GM12878 (cell line): ENCODE data around the gene PPP6R2.

Source experiments
- CTCF ChIP-seq, 3 experiments: IDR thresholded peaks in 2 of 3; conservative IDR thresholded peaks in 1 of 3; 2 replicates each; pipeline ENCODE4 v1.5.1; 2011; ENCODE audit warnings: low read depth in 3 of 3, low read length in 3 of 3, mild to moderate bottlenecking in 3 of 3, control low read depth in 2 of 3, moderate library complexity in 2 of 3, inconsistent platforms in 1 of 3, mixed read lengths in 1 of 3; ENCODE audit not compliant: control insufficient read depth in 2 of 3, insufficient read depth in 1 of 3; ENCODE audit errors: extremely low read depth in 1 of 3
- EZH2 ChIP-seq: IDR thresholded peaks from 2 replicates; pipeline ENCODE4 v1.6.1; 2012; ENCODE audit warnings: low read depth, mild to moderate bottlenecking, control low read depth, inconsistent platforms, low read length, borderline replicate concordance; ENCODE audit not compliant: control insufficient read depth
- FOXM1 ChIP-seq: IDR thresholded peaks from 2 replicates; pipeline ENCODE4 v1.6.1; 2012; ENCODE audit warnings: low read depth, mild to moderate bottlenecking, inconsistent platforms, low read length, moderate library complexity
- POLR2A ChIP-seq: IDR thresholded peaks from 2 replicates; pipeline ENCODE4 v1.6.1; 2011; ENCODE audit warnings: low read depth, mild to moderate bottlenecking, low read length
- TCF12 ChIP-seq: IDR thresholded peaks from 2 replicates; pipeline ENCODE4 v1.6.1; 2011; ENCODE audit warnings: low read depth, mild to moderate bottlenecking, low read length
- ZBTB11 ChIP-seq: fragments of 450-650 bp; formaldehyde crosslinking; IDR thresholded peaks from 2 replicates; pipeline ENCODE4 v1.5.0; 2022; ENCODE audit warnings: mild to moderate bottlenecking, missing genetic modification characterization
- ZNF384 ChIP-seq: IDR thresholded peaks from 2 replicates; pipeline ENCODE4 v1.6.1; 2012; ENCODE audit warnings: low read depth, mild to moderate bottlenecking, low read length, improper control_type of control experiment, borderline replicate concordance
- TF ChIP-seq, protein P1 (sequence below): fragments of 450-650 bp; IDR thresholded peaks from 2 replicates; pipeline ENCODE4 v1.6.1; 2016; ENCODE audit warnings: mild to moderate bottlenecking

- TF ChIP-seq ZBTB11 (CRISPR knock-in tag) (no peak), CTCF (IDR thresholded peaks at IDR 0.05 in 2 of 3, conservative IDR thresholded peaks at IDR 0.05 in 1 of 3; ENCODE audit: control insufficient read depth in 2 of 3, extremely low read depth in 1 of 3, insufficient read depth in 1 of 3, low read depth in 3 of 3, low read length in 3 of 3) (no peak), TCF12 (no peak), ZNF384 (no peak), POLR2A (no peak), EZH2 (no peak), FOXM1 (no peak)
- TF ChIP-seq, protein P1, sequence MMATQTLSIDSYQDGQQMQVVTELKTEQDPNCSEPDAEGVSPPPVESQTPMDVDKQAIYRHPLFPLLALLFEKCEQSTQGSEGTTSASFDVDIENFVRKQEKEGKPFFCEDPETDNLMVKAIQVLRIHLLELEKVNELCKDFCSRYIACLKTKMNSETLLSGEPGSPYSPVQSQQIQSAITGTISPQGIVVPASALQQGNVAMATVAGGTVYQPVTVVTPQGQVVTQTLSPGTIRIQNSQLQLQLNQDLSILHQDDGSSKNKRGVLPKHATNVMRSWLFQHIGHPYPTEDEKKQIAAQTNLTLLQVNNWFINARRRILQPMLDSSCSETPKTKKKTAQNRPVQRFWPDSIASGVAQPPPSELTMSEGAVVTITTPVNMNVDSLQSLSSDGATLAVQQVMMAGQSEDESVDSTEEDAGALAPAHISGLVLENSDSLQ: no peak
These were observed 58.8 kb downstream of the PPP6R2 start for GRCh38 chr22:50401907-50402306.
